HepG2 (cell line): ENCODE results near the gene SPRED2. TPM values are rescaled to one million over a fixed set of nuclear protein-coding genes. Genes with fewer than 3 reads are reported as not detected.

Source experiments
- ATF6 ChIP-seq: sonication (generic); formaldehyde crosslinking; conservative IDR thresholded peaks from 2 replicates; pipeline ENCODE4 v1.4.0; 2020; ENCODE audit warnings: missing genetic modification reagents
- REST ChIP-seq, 2 experiments: IDR thresholded peaks; 2 replicates each; pipeline ENCODE4 v1.6.1; 2011 to 2012; ENCODE audit warnings: low read length in 2 of 2, borderline replicate concordance in 1 of 2, low read depth in 1 of 2, mild to moderate bottlenecking in 1 of 2, moderate library complexity in 1 of 2
- SKIL ChIP-seq: sonication (generic); formaldehyde crosslinking; IDR thresholded peaks from 2 replicates; pipeline ENCODE4 v1.8.0; 2022; ENCODE audit warnings: missing genetic modification reagents, mild to moderate bottlenecking, moderate library complexity, borderline replicate concordance
- ZNF674 ChIP-seq: sonication (generic); formaldehyde crosslinking; IDR thresholded peaks from 2 replicates; pipeline ENCODE4 v1.5.0; 2020; ENCODE audit warnings: low read depth, mild to moderate bottlenecking, missing genetic modification reagents
- ZNF782 ChIP-seq: sonication (generic); formaldehyde crosslinking; IDR thresholded peaks from 2 replicates; pipeline ENCODE4 v1.4.0; 2020; ENCODE audit warnings: missing genetic modification reagents, mild to moderate bottlenecking, borderline replicate concordance
- polyA plus RNA-seq, 8 experiments: library from polyadenylated mRNA; depleted of rRNA in 3 of 8; stranded (reverse) in 7 of 8; unstranded in 1 of 8; fragments of >200 nt; fragmentation: Illumina TruSeq in 4 of 8; extraction: Trizol in 4 of 8; gene quantifications; 2 replicates each; pipeline versions ENCODE4 v1.2.1 to v1.2.3, GENCODE V29; 2011 to 2016; ENCODE audit warnings: low read depth in 4 of 8, missing spikeins in 1 of 8, mixed read lengths in 1 of 8; ENCODE audit not compliant: insufficient read depth in 1 of 8
- total RNA-seq, 5 experiments: library from RNA; depleted of rRNA; stranded (reverse); fragments of >200 nt; fragmentation: Illumina TruSeq; extraction: Trizol; gene quantifications; 2 replicates each; pipeline ENCODE4 v1.2.3, GENCODE V29; 2016; ENCODE audit warnings: low read depth in 1 of 5
- TF ChIP-seq, protein P1 (sequence below): sonication (generic); formaldehyde crosslinking; IDR thresholded peaks from 2 replicates; pipeline ENCODE4 v1.4.0; 2020; ENCODE audit warnings: mild to moderate bottlenecking, missing genetic modification reagents
- TF ChIP-seq, protein P2 (sequence below): fragments of 450-650 bp; IDR thresholded peaks from 2 replicates; pipeline ENCODE4 v1.6.1; 2017; ENCODE audit warnings: mild to moderate bottlenecking
- TF ChIP-seq, protein P3 (sequence below): sonication (generic); formaldehyde crosslinking; IDR thresholded peaks from 2 replicates; pipeline ENCODE4 v1.9.0; 2021; ENCODE audit warnings: mild to moderate bottlenecking, missing genetic modification reagents

The SPRED2 gene
- total and polyA plus RNA-seq, 2 of the 13 experiments (the other 11 are each of a cell fraction or from before 2014, with no cell fraction given) = 13.0 to 37.0 TPM

- TF ChIP-seq REST (IDR thresholded peaks at IDR 0.05; ENCODE audit: borderline replicate concordance in 1 of 2, low read depth in 1 of 2, low read length in 2 of 2) = no peak
- TF ChIP-seq, protein P1, sequence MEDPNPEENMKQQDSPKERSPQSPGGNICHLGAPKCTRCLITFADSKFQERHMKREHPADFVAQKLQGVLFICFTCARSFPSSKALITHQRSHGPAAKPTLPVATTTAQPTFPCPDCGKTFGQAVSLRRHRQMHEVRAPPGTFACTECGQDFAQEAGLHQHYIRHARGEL (CRISPR knock-in tag) = no peak
- TF ChIP-seq, protein P2, sequence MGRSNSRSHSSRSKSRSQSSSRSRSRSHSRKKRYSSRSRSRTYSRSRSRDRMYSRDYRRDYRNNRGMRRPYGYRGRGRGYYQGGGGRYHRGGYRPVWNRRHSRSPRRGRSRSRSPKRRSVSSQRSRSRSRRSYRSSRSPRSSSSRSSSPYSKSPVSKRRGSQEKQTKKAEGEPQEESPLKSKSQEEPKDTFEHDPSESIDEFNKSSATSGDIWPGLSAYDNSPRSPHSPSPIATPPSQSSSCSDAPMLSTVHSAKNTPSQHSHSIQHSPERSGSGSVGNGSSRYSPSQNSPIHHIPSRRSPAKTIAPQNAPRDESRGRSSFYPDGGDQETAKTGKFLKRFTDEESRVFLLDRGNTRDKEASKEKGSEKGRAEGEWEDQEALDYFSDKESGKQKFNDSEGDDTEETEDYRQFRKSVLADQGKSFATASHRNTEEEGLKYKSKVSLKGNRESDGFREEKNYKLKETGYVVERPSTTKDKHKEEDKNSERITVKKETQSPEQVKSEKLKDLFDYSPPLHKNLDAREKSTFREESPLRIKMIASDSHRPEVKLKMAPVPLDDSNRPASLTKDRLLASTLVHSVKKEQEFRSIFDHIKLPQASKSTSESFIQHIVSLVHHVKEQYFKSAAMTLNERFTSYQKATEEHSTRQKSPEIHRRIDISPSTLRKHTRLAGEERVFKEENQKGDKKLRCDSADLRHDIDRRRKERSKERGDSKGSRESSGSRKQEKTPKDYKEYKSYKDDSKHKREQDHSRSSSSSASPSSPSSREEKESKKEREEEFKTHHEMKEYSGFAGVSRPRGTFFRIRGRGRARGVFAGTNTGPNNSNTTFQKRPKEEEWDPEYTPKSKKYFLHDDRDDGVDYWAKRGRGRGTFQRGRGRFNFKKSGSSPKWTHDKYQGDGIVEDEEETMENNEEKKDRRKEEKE = no peak
- TF ChIP-seq ATF6 (CRISPR knock-in tag) = no peak
- no peak for TF ChIP-seq ZNF674 (CRISPR knock-in tag)
- no peak for TF ChIP-seq SKIL (CRISPR knock-in tag)
- TF ChIP-seq, protein P3, sequence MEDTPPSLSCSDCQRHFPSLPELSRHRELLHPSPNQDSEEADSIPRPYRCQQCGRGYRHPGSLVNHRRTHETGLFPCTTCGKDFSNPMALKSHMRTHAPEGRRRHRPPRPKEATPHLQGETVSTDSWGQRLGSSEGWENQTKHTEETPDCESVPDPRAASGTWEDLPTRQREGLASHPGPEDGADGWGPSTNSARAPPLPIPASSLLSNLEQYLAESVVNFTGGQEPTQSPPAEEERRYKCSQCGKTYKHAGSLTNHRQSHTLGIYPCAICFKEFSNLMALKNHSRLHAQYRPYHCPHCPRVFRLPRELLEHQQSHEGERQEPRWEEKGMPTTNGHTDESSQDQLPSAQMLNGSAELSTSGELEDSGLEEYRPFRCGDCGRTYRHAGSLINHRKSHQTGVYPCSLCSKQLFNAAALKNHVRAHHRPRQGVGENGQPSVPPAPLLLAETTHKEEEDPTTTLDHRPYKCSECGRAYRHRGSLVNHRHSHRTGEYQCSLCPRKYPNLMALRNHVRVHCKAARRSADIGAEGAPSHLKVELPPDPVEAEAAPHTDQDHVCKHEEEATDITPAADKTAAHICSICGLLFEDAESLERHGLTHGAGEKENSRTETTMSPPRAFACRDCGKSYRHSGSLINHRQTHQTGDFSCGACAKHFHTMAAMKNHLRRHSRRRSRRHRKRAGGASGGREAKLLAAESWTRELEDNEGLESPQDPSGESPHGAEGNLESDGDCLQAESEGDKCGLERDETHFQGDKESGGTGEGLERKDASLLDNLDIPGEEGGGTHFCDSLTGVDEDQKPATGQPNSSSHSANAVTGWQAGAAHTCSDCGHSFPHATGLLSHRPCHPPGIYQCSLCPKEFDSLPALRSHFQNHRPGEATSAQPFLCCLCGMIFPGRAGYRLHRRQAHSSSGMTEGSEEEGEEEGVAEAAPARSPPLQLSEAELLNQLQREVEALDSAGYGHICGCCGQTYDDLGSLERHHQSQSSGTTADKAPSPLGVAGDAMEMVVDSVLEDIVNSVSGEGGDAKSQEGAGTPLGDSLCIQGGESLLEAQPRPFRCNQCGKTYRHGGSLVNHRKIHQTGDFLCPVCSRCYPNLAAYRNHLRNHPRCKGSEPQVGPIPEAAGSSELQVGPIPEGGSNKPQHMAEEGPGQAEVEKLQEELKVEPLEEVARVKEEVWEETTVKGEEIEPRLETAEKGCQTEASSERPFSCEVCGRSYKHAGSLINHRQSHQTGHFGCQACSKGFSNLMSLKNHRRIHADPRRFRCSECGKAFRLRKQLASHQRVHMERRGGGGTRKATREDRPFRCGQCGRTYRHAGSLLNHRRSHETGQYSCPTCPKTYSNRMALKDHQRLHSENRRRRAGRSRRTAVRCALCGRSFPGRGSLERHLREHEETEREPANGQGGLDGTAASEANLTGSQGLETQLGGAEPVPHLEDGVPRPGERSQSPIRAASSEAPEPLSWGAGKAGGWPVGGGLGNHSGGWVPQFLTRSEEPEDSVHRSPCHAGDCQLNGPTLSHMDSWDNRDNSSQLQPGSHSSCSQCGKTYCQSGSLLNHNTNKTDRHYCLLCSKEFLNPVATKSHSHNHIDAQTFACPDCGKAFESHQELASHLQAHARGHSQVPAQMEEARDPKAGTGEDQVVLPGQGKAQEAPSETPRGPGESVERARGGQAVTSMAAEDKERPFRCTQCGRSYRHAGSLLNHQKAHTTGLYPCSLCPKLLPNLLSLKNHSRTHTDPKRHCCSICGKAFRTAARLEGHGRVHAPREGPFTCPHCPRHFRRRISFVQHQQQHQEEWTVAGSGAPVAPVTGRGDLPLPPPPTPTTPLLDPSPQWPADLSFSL (CRISPR knock-in tag) = no peak
- no peak for TF ChIP-seq ZNF782 (CRISPR knock-in tag)
Observed at GRCh38 chr2:65437392-65438135, 5.2 kb upstream of the SPRED2 start (continued).
